Gastrocnemius medialis (tissue), 4 donors: ENCODE results near the gene GNL2.

Experiments used
- POLR2A ChIP-seq, 2 donors: fragments of 450-650 bp; IDR thresholded peaks; one replicate each; pipeline ENCODE4 v1.6.1; 2017; ENCODE audit warnings: antibody characterized with exemption in 2 of 2, mild to moderate bottlenecking in 2 of 2, moderate library complexity in 2 of 2
- TF ChIP-seq, protein P1 (sequence below), 5 experiments: fragments of 450-650 bp in 3 of 5; fragments of 200-600 bp in 2 of 5; sonication (generic) in 2 of 5; IDR thresholded peaks in 4 of 5; conservative IDR thresholded peaks in 1 of 5; 1 replicate in 4 of 5; 2 replicates in 1 of 5; pipeline ENCODE4 v1.5.1; 2016 to 2019; ENCODE audit warnings: antibody characterized with exemption in 5 of 5, mild to moderate bottlenecking in 3 of 5, moderate library complexity in 3 of 5

DNA sequence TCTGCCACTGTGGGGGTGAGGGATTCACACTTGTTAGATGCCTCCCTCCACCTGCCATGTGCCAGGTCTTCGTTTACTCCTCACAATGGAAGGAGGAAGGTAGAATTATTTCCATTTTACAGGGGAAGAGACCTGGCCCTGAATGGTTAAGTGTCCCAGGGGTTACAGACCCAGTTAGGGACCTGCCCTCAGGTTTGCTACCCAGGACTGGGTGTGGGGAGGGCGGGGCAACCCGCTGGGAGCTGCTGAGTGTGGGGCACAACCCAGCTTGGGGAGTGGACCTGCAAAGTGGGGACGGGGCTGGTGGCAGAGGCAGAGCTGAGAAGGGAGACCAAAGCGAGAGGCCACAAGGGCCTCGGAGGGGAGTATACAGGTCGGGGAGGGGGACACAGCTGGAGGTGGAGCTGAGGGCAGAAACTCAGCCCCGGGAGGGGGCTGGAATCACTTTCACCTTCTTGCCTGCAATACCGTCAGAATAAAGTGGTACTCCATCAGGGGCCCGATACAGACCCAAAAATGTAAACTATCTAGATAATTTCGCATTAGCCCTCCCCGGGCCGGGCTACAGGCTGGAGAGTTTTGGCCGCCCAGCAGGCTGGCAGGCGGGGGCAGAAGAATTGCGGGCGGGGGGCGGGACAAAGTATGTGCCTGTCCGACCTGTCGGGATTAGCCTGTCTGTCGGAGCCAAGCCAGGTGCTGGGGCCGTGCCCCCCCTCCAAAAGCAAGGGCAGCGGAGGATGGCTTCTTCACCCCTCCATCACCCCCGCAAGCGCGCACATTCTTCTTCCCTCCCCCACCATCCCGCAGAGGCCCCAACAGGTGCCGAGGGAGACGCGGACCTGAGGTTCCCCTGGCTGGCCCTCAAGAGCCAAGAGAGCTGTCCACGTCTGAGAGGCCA, 37.6 kb upstream of the GNL2 start:
- TF ChIP-seq, protein P1, sequence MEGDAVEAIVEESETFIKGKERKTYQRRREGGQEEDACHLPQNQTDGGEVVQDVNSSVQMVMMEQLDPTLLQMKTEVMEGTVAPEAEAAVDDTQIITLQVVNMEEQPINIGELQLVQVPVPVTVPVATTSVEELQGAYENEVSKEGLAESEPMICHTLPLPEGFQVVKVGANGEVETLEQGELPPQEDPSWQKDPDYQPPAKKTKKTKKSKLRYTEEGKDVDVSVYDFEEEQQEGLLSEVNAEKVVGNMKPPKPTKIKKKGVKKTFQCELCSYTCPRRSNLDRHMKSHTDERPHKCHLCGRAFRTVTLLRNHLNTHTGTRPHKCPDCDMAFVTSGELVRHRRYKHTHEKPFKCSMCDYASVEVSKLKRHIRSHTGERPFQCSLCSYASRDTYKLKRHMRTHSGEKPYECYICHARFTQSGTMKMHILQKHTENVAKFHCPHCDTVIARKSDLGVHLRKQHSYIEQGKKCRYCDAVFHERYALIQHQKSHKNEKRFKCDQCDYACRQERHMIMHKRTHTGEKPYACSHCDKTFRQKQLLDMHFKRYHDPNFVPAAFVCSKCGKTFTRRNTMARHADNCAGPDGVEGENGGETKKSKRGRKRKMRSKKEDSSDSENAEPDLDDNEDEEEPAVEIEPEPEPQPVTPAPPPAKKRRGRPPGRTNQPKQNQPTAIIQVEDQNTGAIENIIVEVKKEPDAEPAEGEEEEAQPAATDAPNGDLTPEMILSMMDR (IDR thresholded peaks at IDR 0.05 in 4 of 5, conservative IDR thresholded peaks at IDR 0.05 in 1 of 5), result no peak
- no peak for TF ChIP-seq POLR2A (IDR thresholded peaks at IDR 0.05)
